SH-SY5Y (cell line): ENCODE measurements around the gene KRT17.

Experiments
- GATA2 ChIP-seq: IDR thresholded peaks from 2 replicates; pipeline ENCODE4 v1.6.1; 2011; ENCODE audit warnings: mild to moderate bottlenecking, low read depth, low read length
- GATA3 ChIP-seq: IDR thresholded peaks from 2 replicates; pipeline ENCODE4 v1.6.1; 2011; ENCODE audit warnings: low read depth, mild to moderate bottlenecking, low read length, moderate library complexity

DNA sequence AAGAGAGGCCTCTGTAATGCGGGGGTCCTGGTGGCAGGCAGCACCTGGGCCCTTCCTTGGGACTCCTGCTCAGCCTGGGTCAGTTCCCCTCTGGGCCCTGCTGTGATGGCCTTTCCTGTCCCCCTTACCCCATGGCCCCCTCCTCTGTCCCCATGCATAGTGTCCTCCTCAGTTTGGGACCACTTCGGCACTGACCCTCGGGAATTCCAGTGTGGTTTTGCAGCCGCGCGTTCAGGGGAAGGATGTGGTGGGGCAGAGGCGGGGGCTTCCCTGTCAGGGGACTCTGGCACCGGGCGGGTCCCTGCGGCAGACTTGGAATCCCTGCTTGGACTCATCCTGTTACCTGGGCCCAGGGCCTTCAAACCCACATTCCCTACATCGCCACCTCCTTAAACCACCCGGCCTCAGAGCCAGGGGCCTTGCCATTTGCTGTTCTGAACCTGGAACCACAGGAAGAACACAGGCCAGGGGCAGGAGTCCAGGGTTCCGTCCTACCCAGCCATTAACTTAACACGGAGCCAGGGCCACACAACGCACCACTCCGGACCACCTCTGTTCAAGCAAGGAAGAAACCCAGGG is 32.9 kb upstream of the KRT17 start:
- TF ChIP-seq GATA2 (no peak), GATA3 (no peak)
